Measurements from ENCODE around the gene TJP1.

Gene TJP1

DNA sequence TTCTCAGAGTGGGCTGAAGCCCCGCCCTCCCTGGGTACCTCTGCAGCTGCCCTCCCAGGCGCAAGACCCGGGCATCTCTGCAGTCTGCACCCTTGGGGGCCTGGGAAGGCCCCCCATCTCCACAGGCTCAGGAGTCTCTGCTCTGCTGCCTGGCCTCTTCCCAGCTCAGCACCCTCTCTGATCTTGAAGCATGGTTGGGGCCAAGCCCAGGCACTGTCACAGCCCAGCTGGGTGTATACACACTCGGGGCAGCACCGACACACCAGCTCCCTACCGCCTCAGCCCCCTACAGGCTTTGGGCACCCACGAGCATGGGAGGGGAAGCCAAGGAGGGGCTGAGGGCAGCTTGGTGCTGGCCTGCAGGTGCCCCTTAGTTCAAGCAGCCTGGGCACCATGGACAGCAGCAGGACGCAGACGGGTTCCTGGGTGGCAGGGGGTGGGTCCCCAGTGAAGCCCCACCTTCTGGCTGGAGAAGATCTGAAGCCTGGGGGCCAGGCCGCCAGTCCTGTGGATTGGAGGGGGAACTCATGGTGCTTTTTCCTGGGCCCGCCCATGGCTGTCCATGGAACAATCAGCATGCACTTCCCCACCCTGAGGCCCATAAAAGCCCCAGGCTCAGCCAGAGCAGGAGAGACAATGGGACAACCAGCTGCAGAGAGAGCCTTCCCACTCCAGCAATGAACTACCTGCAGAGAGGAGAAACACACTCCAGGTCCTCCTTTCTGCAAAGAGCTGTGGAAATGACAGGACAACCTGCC lies 170.6 kb downstream of the TJP1 start:
- no peak for DNase-seq
